GM11168 (cell line): ENCODE results near the gene IFT172.

ENCODE experiments used
- in situ Hi-C: fragments of 300-500 bp; cut with MboI; formaldehyde crosslinking; loops from one replicate; pipeline ENCODE4 v1.12.0; 2022; ENCODE audit warnings: low sequenced_read_pairs; ENCODE audit not compliant: unreplicated experiment

IFT172 gene

DNA sequence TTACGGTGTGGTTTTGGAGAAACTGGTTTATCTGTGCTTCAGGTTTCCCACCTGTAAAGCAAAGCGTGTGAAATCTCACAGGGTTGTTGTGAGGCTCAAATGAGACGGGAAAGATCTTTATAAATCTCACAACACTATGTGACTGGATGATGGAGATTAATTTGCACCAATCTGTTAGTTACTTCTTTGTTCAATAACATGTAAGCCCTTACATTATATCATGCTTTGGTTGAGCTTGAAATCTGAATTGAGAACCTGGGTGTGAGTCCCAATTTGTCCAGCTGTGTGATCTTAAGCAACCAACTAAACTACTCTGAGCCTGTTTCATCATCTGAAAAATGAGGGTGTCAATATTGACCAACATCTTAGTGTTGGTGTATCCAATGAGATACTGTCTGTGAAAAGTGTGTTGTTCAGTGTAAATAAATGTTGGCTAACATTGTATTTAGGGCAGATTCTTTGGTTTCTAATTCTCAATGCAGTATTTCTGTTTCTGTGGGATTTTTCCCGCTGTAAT, 6.4 kb upstream of the IFT172 start:
- in situ Hi-C loops = no loop called here

DNA sequence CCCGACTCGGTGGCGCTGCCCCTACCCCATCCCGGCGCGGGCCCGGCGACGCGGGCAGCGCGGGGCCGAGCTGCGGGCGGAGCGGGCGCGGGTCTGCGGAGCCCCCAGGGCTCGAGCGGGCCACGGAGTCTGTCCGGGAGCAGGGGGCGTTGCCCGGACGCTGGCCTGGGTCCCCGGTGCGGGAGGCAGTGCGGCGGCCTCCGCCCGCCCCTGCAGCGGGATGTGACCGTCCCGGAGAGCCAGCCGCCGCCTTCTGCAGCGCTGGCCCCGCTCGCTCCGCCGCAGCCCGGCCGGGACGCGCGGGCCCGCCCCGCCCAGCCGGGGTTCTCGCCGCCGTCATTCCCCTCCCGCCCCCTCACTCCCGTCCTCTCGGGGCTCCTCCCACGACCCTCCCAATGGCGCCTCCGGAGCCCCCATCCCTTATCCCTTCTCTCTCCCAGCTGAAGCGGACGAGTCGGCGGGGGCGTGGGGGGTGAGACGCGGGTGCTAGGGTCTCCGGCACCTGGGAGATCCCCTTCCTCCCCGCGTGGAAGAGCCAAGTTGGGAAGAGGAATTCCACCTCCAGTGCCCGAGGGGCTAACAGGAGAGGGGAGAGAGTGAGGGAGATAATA, 5.5 kb upstream of the IFT172 start, which contains the start of gene FNDC4:
TSS of gene FNDC4 (minus strand) at position 257 of the 611 bp plus-strand sequence. CDS start 521 bp downstream, outside the sequence.
- in situ Hi-C loops = no loop called here

DNA sequence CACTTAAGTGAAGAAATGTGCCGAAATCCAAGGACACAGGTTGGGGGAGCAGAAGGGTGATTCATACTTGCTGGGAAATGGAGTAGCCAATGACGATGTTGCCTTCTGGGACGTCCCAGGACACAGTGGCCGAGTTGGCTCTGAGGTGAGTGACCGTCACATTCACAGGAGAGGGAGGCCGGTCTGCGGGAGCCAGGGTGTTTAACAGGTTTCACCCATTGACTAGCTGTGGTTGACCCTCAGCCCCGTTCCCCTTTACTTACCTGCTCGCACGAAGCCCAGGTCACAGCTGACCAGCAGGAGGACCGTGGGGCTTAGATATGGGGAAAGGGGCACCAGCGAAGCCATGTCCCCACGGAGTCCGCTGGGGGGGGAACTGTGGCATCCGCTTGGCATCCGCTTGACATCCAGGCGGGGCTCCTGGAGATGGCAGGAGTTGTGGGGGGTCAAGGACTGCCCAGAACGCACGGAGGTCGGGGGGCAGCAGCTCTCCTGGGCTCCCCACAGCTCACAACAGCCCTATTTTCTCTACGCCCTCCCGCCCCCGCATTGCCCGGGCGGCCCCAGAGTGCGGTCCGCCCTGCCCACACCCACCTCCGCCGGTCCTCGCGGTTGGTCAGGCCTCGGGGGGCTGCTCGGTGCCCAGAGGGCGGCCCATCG, 4.9 kb upstream of the IFT172 start:
- in situ Hi-C loops = no loop called here

DNA sequence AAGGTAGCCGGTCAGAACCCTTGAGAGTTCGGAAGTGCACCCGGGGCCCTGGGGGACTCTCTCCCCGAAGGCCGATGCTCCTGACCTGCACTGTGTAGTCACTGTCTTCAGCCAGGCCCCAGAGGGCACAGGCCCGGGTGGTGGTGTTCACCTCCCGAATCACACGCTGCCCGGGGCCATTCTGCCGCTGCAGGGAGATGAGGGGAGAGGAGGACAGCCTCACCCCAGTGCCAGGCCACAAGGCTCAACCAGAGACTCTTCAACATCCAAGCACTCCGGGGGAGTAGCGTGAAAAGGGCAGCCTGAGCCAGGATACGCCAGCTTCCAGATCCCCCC, 4.4 kb upstream of the IFT172 start:
- in situ Hi-C loops = no loop called here

DNA sequence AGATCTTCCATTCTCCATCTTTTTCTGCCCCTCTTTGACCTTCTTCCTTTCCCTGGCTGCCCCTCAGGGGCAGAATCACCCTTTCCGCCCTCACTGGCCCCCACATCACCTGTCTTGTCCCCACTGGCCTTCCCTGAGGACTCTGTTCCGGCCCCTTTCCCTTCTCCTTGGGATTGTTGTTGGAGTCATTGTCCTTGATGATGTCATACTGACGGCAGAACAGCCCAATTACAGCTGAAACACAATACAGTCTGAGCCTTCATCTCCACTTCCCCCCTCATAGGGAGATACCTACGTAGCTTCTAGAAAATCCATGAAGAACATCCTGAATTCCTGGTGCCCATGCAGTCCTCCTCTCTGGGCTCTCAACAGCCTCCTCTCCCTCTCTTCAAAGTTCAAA, 3.0 kb upstream of the IFT172 start:
- in situ Hi-C loops = no loop called here

DNA sequence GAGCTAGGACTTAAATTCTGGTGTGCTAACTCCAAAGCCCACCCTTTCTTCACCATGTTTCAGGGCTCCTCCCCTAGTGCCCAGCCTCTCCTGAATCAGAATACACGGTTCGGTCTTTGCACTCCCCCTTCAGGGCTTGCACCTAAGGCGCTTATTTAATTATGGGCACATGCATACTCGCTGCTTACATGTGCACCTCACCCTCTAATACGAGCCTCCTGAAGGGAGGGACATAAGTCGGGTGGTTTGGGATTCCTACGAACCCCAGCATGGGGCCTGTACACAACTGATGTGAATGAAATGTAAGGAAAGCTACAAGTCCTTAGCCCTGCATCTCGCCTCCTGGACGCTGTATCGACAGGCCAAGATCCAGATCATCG, 435 bp downstream of the IFT172 start:
- in situ Hi-C loops = no loop called here

DNA sequence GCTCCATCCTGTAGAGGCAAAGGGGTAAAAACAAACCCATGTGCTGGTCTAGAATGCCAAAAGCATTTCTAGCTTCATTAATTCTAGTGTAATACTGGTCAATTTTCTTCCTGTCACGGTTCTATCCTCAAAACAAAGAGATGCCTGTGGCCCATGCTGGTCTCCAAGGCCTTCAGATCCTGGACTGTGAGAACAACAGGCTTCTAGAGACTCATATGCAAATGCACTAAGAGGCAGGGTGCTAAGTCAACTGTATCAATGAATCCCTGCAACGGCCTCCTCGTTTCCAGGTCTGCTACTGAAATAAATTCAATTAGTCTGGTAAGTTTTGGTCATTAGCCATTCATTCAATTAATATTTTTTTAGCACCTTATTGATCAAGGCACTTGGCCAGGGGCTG, 4.0 kb downstream of the IFT172 start:
- in situ Hi-C loops = no loop called here

DNA sequence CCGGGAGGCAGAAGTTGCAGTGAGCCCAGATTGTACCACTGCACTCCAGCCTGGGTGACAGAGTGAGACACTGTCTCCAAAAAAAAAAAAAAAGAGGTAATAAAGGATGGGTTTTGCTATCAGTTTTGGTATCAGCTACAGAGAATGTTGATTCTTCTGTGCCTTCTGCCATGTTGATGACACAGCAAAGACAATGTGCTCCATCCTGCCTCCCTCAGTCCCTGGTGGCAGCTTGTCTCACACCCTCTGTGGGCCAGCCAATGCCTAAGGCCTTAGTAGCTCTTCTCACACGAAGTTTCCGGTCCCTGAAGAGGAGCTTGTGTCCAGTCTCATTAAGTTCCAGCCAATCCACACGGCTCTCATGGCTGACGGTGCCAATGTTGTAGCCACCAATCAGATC, 17.6 kb downstream of the IFT172 start:
- in situ Hi-C loops = no loop called here

DNA sequence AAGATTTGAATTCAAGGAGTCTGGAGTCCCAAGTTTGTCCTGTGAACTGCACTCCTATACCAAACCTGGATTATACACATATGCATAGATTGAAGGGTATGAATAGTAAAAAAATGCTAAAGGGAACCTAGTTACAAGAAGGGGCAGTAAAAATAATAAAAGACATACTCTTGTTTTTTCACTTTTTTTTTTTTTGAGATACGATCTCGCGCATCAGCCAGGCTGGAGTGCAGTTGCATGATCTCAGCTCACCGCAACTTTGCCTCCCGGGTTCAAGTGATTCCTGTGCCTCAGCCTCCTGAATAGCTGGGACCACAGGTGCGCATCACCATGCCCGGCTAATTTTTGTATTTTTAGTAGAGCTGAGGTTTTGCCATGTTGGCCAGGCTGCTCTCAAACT, 25.1 kb downstream of the IFT172 start:
- in situ Hi-C loops = no loop called here

DNA sequence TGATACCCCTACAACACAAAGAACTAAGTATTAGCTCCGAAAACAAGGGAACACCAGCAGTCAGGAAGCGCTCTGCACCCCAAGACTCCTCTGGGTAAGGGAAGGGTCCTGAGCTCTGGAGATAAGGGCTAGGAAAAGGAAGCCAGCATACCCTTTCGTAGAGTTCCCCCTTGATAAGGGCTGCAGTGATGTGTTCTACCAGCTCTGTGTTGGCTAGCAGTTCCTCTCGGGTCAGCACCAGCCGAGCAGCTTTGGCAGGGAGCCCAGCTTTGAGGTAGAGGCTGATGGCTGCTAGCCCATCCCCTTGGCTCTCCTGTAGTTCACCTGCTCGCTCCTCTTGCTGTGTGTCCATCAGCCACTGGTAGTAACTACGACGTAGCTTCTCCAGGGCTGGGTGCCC, 28.4 kb downstream of the IFT172 start:
- in situ Hi-C loops = no loop called here

DNA sequence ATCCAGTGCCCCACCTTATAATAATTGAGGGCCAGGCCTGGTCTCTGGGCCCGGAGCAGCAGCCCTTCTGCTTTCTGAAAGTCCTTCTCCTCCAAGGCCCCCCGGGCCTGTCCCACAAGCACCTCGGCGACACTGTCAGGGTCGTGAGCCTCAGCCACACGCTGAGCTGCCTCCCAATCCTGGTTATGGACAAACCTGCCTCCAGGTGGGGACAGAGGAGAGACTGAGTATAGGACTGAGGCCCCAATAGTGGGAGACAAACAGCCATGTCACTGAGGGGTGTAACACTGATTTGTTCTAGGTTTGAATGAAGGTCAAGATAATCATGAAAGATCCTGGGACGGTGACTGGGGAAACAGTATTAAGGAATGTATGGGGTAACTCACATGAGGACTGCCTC, 35.6 kb downstream of the IFT172 start:
- in situ Hi-C loops = no loop called here

DNA sequence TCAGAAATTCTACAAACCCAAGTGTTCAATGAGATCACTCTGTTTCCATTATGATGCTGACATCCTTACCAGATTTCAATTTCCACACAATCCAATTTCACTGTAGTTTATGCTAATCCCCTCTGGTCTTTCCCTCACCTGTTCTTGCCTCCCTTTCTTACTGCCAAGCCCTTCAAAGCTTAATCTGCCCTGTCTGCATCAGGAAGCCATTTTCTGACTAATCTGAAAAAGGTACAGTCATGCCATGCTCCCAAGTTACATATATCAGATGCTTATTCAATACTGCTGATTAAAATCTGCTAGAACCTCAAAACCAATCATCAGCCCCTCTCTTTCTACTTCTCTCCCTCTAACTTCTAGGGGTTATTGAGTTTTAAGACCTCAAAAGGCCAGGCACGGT, 38.4 kb downstream of the IFT172 start:
- in situ Hi-C loops = no loop called here

DNA sequence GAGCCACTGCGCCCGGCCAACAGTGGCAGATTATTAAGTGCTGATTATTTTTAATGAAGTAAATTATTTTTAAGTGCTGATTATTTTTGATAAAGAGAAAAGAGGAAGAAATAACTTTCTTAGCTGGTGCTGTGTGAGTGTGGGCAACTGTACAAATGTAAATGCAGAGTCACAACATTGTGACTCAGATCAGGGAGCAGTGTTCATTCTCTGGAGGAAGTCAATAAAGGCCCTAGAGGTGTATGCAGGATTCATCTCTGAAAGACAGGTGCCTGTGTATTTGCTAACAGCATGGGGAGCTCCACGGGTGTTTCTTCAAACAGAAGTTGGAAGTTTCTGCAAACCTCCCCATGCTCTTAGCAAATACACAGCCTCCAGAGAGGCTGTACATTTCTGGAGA, 41.2 kb downstream of the IFT172 start:
- in situ Hi-C loops = no loop called here

DNA sequence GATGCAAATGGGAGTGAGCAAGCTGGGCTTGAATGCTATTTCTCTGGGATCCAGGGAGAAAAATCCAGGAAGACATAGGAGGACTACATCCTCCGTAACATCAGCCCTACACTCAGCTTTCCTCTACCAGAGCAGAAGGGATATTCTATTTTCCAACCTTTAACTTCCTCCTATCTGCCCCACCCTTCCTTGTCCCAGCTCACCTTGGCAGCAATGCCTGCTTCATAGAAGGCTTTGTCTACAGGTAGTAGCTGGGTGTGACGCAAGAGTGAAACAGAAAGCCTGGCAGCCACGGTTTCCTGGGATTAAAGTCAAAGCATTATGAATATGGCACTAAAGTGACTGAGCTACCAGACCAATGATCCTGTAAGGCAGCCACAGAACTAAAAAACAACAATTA, 43.5 kb downstream of the IFT172 start:
- in situ Hi-C loops = no loop called here

DNA sequence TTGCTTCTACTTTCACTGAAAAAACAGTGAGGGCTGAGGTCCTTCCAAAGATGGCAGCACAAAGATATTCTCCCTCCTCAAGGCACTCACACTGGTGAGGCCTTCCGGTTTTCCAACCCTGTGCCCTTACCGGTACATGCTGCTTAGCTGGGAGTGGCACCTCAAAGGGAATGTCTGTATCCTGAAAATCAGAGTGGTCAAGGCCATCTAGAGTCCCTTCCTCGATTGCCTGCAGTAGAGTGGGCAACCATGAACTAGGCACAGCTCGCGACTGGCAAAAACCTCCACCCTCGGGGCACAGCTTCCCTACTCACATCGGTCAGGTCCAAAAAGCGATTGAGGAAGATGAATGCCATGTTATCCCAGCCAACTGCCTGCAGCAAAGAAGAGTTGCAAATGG, 43.9 kb downstream of the IFT172 start:
- in situ Hi-C loops = no loop called here

DNA sequence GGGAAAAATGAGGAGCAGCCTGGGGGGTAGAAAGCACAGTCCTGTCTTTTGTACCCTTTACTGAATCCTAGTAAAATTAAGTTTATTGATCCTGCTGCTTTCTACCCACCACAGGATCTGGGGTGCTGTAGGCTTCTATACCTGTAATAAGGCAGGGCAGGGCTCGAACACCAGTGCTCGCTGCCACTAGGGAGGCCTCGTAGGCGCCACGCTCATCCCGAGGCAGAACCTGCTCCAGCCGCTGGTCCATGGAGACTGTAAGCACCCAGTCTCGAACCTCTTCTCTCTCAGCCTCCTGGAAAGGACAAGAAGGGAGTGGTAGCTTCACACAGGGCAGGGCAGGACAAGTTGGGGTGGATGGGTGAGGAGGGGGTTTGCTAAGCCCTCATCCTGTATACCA, 44.4 kb downstream of the IFT172 start:
- in situ Hi-C loops = no loop called here

DNA sequence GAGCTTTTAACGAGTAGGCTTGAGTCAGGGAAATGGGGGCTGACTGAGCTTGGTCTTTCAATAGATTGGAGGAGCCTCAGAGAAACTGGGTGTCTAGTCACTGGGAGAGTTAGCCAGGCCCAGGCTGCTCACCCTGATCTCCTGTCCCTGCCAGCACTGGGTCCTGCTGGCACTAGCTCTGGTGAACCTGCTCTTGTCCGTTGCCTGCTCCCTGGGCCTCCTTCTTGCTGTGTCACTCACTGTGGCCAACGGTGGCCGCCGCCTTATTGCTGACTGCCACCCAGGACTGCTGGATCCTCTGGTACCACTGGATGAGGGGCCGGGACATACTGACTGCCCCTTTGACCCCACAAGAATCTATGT, 46.6 kb downstream of the IFT172 start:
- in situ Hi-C loops = no loop called here

DNA sequence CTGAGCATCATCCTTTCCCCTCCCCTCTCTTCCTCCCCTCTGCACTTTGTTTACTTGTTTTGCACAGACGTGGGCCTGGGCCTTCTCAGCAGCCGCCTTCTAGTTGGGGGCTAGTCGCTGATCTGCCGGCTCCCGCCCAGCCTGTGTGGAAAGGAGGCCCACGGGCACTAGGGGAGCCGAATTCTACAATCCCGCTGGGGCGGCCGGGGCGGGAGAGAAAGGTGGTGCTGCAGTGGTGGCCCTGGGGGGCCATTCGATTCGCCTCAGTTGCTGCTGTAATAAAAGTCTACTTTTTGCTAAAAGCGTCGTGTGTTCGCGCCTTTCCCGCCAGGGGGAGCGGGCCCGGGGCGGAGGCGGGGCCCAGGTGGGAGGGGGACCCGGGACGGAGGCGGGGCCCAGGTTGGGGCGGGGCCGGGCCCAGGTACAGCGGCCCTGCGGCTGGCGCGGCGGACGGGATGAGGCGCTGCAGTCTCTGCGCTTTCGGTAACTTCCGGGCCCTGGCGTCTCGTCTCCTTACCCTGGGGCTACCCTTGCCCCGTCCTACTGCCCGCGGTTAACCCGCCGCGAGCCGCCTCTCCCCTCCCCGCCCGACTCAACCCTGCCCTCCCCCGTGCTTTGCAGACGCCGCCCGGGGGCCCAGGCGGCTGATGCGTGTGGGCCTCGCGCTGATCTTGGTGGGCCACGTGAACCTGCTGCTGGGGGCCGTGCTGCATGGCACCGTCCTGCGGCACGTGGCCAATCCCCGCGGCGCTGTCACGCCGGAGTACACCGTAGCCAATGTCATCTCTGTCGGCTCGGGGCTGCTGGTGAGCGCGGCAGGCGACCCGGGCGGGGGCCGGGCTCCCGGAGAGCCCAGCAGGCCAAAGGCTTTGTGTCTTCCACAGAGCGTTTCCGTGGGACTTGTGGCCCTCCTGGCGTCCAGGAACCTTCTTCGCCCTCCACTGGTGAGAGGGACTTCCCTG, 47.3 kb downstream of the IFT172 start, which contains the start of gene KRTCAP3:
TSS of gene KRTCAP3 (plus strand) at position 424 of the 962 bp plus-strand sequence. CDS start at position 456, 32 bp downstream.
- in situ Hi-C loops = no loop called here

DNA sequence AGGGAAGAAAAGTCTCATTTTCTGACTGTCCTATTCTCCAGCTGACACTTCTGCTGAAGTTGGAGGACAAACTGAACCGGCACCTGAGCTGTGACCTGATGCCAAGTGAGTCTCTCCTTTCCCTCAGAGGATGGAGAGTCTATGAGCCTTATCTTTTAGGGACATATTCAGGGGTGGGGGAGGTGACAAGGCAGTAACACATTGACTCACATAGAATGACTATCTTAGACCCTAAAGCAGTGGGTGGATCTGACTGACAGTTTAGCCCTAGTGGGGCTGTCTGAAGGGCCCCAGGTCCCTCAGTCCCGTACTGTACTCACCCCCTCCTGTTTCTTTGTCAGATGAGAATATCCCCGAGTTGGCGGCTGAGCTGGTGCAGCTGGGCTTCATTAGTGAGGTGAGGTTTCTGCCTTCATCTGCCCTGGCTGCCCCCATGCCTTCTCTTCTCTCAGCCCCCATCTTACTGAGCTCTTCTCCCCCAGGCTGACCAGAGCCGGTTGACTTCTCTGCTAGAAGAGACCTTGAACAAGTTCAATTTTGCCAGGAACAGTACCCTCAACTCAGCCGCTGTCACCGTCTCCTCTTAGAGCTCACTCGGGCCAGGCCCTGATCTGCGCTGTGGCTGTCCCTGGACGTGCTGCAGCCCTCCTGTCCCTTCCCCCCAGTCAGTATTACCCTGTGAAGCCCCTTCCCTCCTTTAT, 48.2 kb downstream of the IFT172 start:
- in situ Hi-C loops = no loop called here

DNA sequence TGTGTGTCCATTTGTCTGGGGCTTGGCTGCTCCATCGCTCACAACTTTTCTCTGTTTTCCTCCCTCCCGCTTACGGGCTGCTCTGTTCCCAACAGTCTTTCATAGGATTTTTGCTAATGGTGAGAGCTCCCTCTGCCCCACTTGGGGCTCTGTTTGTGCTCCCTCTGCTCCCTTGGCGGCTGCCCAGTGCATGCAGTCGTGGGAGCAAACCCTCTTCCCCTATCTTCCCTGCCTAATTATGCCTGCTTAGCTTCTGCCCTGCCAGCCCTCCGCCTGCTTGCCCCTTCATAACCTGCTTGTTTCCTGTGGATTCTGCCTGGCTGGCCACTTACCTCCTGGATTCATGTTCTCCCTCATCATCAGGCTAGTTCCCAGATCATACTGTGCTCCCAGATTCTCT, 53.9 kb downstream of the IFT172 start:
- in situ Hi-C loops = no loop called here
